Stimulated activated CD4-positive, alpha-beta T cell treated with anti-CD3 and anti-CD28 coated beads, Interleukin-12 subunit alpha, Interleukin-12 subunit beta, amount 100 ng/mL, for 24 hours (primary cell): Measurements from ENCODE around the gene GSTA3.
"Not testable (repeated sequence)": the region's sequence is repeated elsewhere in the genome, so short reads cannot be mapped to it uniquely, and the experiment has no call there.

Experiments used
- DNase-seq, 2 experiments: peaks; one replicate each; pipeline ENCODE4 v3.0.0-alpha.2; 2020; ENCODE audit warnings: low read depth in 2 of 2

The GSTA3 gene

DNA sequence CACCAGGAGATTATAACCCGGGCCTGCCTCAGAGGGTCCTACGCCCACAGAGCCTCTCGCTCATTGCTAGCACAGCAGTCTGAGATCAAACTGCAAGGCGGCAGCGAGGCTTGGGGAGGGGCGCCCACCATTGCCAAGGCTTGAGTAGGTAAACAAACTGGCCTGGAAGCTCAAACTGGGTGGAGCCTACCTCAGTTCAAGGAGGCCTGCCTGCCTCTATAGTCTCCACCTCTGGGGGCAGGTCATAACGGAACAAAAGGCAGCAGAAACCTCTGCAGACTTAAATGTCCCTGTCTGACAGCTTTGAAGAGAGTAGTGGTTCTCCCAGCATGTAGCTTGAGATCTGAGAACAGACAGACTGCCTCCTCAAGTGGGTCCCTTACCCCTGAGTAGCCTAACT lies 48.3 kb downstream of the GSTA3 start:
- not testable (repeated sequence) for DNase-seq

DNA sequence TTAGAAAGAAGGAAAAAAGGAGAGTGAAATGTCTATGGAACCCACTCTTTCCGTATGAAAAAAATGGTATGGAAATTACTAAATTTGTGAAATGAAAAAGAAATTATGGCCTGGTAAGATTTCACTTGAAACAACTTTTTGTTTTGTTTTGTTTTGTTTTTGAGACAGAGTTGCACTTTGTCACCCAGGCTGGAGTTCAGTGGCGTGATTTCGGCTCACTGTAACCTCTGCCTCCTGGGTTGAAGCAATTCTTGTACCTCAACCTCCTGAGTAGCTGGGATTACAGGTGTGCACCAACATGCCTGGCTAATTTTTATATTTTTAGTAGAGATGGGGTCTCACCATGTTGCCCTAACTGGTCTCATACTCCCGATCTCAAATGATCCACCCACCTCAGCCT lies 51.1 kb downstream of the GSTA3 start:
- DNase-seq: no peak

DNA sequence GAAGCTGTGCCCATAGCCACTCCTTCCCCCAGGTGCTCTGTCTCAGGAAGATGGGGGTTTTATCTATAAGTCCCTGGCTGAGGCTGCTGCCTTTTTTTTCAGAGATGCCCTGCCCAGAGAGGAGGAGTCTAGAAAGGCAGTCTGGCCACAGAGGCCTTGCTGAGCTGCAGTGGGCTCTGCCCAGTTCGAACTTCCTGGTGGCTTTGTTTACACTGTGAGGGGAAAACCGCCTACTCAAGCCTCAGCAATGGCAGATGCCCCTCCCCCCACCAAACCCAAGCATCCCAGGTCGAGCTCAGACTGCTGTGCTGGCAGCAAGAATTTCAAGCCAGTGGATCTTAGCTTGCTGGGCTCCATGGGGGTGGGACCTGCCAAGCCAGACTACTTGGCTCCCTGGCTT lies 53.4 kb downstream of the GSTA3 start:
- not testable (repeated sequence) for DNase-seq

GRCh38 chr6:52849137-52849536 lies 60.4 kb downstream of the GSTA3 start:
- DNase-seq: no peak
